D721Med (cell line): ENCODE data around the gene CBX4.

Source experiments
- DNase-seq: peaks from one replicate; pipeline ENCODE4 v3.0.0; 2011; ENCODE audit warnings: low spot score; ENCODE audit not compliant: insufficient read length
- FAIRE-seq: peaks from 2 replicates; lab custom pipeline; 2011; peaks lifted over from hg19 to GRCh38; lab: Jason Lieb, UNC
- CTCF ChIP-seq: IDR thresholded peaks from 2 replicates; pipeline ENCODE4 v1.5.1; 2012; ENCODE audit warnings: mild to moderate bottlenecking, control low read depth; ENCODE audit not compliant: insufficient read depth; ENCODE audit errors: missing control alignments

Gene CBX4

GRCh38 chr17:79875511-79875910, 36.3 kb upstream of the CBX4 start:
- FAIRE-seq: no peak
- no peak for TF ChIP-seq CTCF
- no peak for DNase-seq

- FAIRE-seq: no peak
- TF ChIP-seq CTCF: peak; percentile 43
- DNase-seq: peak; percentile 55
Observed at GRCh38 chr17:79874329-79874981, 35.2 kb upstream of the CBX4 start.

- FAIRE-seq (no peak), DNase-seq (no peak)
- no peak for TF ChIP-seq CTCF
Observed at GRCh38 chr17:79873583-79873982, 34.3 kb upstream of the CBX4 start.

GRCh38 chr17:79872762-79873161, 33.5 kb upstream of the CBX4 start:
- no peak for TF ChIP-seq CTCF
- no peak for FAIRE-seq
- DNase-seq: no peak

- no peak for TF ChIP-seq CTCF
- no peak for DNase-seq
- no peak for FAIRE-seq
Observed at GRCh38 chr17:79871131-79871530, 31.9 kb upstream of the CBX4 start.

- no peak for DNase-seq
- no peak for TF ChIP-seq CTCF
- no peak for FAIRE-seq
Observed at GRCh38 chr17:79870540-79870939, 31.3 kb upstream of the CBX4 start.

GRCh38 chr17:79866791-79867518, 27.7 kb upstream of the CBX4 start:
- FAIRE-seq: no peak
- DNase-seq: no peak

More at GRCh38 chr17:79866791-79867518, 27.7 kb upstream of the CBX4 start:
- no peak for TF ChIP-seq CTCF
